IPS-18c (cell line): ENCODE results near the gene CDHR4.
A peak's percentile ranks its signal among the peaks of the same experiment; 100 is the strongest.
"Not testable (repeated sequence)": the region's sequence is repeated elsewhere in the genome, so short reads cannot be mapped to it uniquely, and the experiment has no call there.

Experiments used
- H3K4me3 ChIP-seq: 2 replicates; pipeline ENCODE4 v1.7.0; 2013; ENCODE audit warnings: low read depth, mild to moderate bottlenecking, low read length, moderate library complexity; ENCODE audit not compliant: insufficient read depth
- H3K9me3 ChIP-seq: one replicate; pipeline ENCODE4 v1.6.1; 2013; ENCODE audit warnings: mild to moderate bottlenecking, low read length, moderate library complexity; ENCODE audit not compliant: control insufficient read depth, insufficient read depth

CDHR4 gene

GRCh38 chr3:49786357-49787181, 13.1 kb downstream of the CDHR4 start, which contains the start of gene IP6K1:
Gene IP6K1 (minus strand): TSS chr3:49786542. CDS start chr3:49748040, 38,502 bp downstream.
- Histone ChIP-seq H3K4me3 (peak within 1 kb of the TSS; percentile 93), H3K9me3 (no peaks in the 10 kb centered on the region)

DNA sequence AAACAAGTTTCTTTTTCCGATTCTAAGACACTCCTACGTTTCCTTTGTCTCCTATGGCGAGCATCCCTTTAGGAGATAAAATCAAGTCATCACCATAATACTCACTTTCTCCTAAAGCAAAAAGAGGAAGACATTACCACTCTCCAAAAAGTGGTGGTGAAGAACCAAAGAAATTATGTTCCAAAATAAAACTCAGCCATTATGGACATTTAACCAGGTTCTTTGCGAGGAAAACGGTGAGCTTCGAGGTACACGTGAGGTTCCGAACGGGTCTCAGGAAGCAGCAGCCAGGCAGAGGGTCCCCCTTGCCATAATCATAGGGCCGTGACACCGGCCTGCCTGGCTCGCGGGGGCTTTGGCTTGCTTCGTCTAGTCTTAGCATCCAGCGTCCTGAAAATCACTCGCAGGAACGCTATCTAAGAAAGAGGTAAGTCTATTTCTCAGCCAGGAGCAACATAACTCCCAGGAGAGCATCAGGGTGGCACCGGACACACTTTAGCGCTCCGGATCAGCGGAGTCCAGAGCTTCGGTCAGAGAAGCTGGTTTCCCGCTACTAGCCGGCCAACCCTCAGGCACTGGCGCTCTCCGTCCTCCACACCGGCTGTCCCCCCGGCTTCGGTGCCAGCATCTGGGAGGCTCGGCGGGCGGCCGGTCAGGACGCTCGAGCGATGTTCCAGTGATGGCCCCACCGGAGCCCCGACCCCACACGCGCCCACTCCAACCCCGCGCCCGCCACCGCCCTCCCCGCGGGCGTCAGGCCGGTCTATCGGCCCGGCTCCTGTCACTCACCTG, 13.9 kb downstream of the CDHR4 start:
- Histone ChIP-seq H3K9me3 (no peaks in the 10 kb centered on the region), H3K4me3 (peak overlapping the region; percentile 93)

- H3K9me3 ChIP-seq, H3K4me3 ChIP-seq: not testable (repeated sequence)
Measured at GRCh38 chr3:49782277-49782676, 17.4 kb downstream of the CDHR4 start.

DNA sequence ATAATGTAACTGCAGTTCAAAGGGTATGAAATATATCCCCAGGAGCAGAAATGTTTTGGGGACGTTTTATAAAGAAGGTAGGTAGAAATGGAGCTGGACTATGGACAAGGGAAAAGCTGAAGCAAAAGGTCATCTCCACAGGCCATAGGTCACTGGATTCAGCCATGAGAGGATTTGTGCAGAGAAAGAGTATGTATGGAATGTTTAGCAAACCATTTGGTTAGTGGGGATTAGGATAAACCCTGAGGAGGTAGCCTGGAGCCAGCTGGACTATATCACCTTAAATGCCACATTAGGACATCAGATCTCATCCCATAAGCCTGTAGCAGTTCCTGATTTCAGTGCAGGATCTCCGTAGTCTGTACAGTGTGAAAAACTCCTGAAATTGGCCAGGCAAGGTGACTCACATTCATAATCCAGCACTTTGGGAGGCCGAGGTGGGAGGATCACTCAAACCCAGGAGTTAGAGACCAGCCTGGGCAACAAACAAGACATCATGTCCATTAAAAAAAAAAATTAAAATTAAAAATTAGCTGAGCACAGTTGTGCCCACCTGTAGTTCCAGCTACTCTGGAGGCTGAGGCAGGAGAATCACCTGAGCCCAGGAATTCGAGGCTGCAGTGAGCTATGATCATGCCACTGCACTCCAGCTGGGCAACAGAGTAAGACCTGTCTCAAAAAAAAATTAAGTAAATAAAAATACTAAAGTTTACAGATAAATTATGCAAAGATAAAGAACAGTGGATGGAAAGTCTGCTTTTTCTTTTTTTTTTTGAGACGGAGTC, 18.1 kb downstream of the CDHR4 start:
- Histone ChIP-seq H3K4me3 (no peak overlapping the region), H3K9me3 (no peaks in the 10 kb centered on the region)

DNA sequence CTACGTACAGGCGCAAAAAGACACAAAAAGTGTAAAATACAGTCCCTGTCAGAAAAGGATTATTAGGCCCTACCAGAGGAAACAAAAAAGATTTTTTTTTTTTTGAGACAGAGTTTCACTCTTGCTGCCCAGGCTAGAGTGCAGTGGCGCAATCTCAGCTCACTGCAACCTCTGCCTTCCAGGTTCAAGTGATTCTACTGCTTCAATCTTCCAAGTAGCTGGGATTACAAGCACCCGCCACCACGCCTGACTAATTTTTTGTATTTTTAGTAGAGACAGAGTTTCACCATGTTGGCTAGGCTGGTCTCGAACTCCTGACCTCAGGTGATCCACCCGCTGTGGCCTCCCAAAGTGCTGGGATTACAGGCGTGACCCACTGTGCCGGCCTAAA, 18.7 kb downstream of the CDHR4 start:
- not testable (repeated sequence) for H3K4me3 ChIP-seq, H3K9me3 ChIP-seq

DNA sequence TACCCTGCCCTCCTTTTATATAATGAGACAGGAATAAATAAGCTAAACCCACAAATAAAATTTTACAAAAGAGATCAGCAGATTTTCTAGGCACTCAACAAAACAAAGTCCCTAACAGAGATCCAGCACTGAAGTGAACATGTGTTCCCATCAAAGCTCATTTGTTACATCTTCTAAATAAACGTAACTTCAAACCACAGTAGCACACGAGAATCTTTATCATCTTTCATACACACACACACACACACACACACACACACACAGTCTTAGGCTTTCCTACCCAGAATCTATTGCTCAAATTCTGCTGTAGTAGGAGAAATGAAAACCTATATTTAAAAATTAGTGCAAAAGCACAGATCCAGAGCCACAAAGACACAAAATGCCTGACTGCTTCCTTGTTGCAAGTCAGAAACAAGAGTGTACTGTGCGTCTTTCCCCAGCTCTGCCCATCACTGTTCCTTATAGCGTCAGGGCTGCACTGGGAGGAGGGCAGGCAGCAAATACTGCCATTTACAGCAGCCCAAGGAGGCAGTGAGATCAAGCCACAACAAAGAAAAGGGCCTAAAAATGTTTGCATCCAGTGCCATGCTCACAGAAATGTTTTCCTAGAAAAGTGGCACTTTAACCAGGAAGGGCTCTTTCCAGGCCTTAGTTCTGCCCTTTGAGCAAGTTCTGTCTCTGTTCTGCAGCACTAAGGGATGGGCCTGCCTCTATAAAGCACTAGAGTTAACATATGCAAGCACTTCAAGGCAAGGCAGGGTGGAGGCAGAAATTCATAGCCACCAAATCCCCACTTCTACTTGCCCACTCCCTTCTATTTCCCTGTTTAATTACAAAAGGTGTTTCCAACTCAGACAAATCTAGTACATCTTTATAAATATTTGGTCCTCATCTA, 19.3 kb downstream of the CDHR4 start:
- H3K9me3 ChIP-seq = no peaks in the 10 kb centered on the region
- no peak overlapping the region for H3K4me3 ChIP-seq

GRCh38 chr3:49779358-49780079, 20.2 kb downstream of the CDHR4 start:
- H3K9me3 ChIP-seq = no peaks in the 10 kb centered on the region

GRCh38 chr3:49776101-49776500, 23.6 kb downstream of the CDHR4 start:
- not testable (repeated sequence) for H3K9me3 ChIP-seq, H3K4me3 ChIP-seq

More at GRCh38 chr3:49779358-49780079, 20.2 kb downstream of the CDHR4 start:
- no peak overlapping the region for H3K4me3 ChIP-seq

DNA sequence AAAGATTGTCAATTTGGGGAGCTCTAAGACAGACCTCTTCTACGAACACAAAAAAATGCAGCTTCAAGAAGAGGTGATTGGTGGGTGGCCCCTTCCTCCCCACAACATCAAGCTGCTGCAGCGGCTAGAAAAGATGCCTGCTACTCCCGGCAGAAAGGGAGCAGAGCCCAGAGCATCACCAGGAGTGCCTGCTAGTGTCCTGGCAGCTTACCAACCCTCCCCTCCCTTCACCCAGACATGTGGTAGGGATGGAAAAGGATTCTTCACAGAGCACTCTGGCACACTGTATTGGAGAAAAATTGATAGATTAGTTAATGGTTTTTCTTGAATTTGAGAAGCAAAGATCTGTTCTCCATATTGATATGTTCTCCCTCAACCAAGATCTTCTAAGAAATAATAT, 24.1 kb downstream of the CDHR4 start:
- H3K4me3 ChIP-seq = no peak overlapping the region

DNA sequence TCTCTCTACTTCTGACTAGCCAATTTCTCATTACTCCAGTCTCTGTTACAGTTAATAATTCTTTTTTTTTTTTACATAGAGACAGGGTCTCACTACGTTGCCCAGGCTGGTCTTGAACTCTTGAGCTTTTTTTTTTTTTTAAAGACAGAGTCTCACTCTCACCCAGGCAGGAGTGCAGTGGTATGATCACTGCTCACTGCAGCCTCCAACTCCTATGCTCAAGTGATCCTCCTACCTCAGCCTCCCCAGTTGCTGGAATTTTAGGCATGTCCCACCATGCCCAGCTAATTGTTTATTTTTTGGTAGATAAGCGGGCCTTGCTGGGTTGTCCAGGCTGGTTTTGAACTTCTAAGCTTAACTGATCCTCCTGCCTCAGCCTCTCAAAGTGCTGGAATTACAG, 27.0 kb downstream of the CDHR4 start:
- Histone ChIP-seq H3K9me3 (no peaks in the 10 kb centered on the region), H3K4me3 (no peak overlapping the region)

More for the DNA sequence above, 24.1 kb downstream of the CDHR4 start:
- no peaks in the 10 kb centered on the region for H3K9me3 ChIP-seq

GRCh38 chr3:49771340-49771938, 28.2 kb downstream of the CDHR4 start:
- Histone ChIP-seq H3K9me3 (no peaks in the 10 kb centered on the region), H3K4me3 (no peak overlapping the region)

GRCh38 chr3:49769926-49770325, 29.7 kb downstream of the CDHR4 start:
- no peaks in the 10 kb centered on the region for H3K9me3 ChIP-seq
- H3K4me3 ChIP-seq = no peak overlapping the region

GRCh38 chr3:49769286-49769915, 30.3 kb downstream of the CDHR4 start:
- H3K9me3 ChIP-seq = no peaks in the 10 kb centered on the region

GRCh38 chr3:49763981-49764380, 35.7 kb downstream of the CDHR4 start:
- no peak overlapping the region for H3K4me3 ChIP-seq
- H3K9me3 ChIP-seq = no peaks in the 10 kb centered on the region

More at GRCh38 chr3:49769286-49769915, 30.3 kb downstream of the CDHR4 start:
- H3K4me3 ChIP-seq = no peak overlapping the region

GRCh38 chr3:49761661-49762060, 38.0 kb downstream of the CDHR4 start:
- Histone ChIP-seq H3K4me3 (no peak overlapping the region), H3K9me3 (no peaks in the 10 kb centered on the region)
